Measurements from ENCODE around the gene ITPRID1.

ITPRID1 gene

GRCh38 chr7:31695859-31696614 lies 182.1 kb downstream of the ITPRID1 start:
- DNase-seq (ENCODE audit: low read depth in 2 of 2): no peak

- no peak for DNase-seq (ENCODE audit: low read depth in 2 of 2)
Observed at GRCh38 chr7:31699050-31699449, 185.2 kb downstream of the ITPRID1 start.

GRCh38 chr7:31702354-31702753 lies 188.5 kb downstream of the ITPRID1 start:
- no peak for DNase-seq (ENCODE audit: low read depth in 2 of 2)

- no peak for DNase-seq (ENCODE audit: low read depth in 2 of 2)
Observed at GRCh38 chr7:31705377-31705776, 191.5 kb downstream of the ITPRID1 start.

GRCh38 chr7:31707089-31707488 lies 193.2 kb downstream of the ITPRID1 start:
- DNase-seq (ENCODE audit: low read depth in 2 of 2): no peak

Measured in activated CD8-positive, alpha-beta memory T cell treated with anti-CD3 and anti-CD28 coated beads for 4 hours (primary cell).